ENCODE measurements around the gene KRTAP10-11. TPM values are rescaled to one million over a fixed set of nuclear protein-coding genes. Genes with fewer than 3 reads are reported as not detected.

The KRTAP10-11 gene
- total RNA-seq, 1 donor from 2014 or later, result 0.69 TPM

Small RNA genes within 50 kb of the gene (small RNA-seq; reads per million reads assigned to genes)
- not detected for gene KRTAP12-6P (ENCODE audit: low replicate concordance)

Other genes starting within 250 kb of the KRTAP10-11 start
- 1.7 TPM for gene LRRC3, start 190.9 kb upstream of the KRTAP10-11 start, total RNA-seq
- 0.30 TPM for gene KRTAP10-1, start 106.2 kb upstream of the KRTAP10-11 start, total RNA-seq
- gene KRTAP10-2, start 94.9 kb upstream of the KRTAP10-11 start, total RNA-seq, result 0.30 TPM
- not detected for gene KRTAP10-3, start 87.6 kb upstream of the KRTAP10-11 start, total RNA-seq
- 0.39 TPM for gene KRTAP10-4, start 72.7 kb upstream of the KRTAP10-11 start, total RNA-seq
- gene KRTAP10-5, start 65.8 kb upstream of the KRTAP10-11 start, total RNA-seq, result not detected
- gene KRTAP10-6, start 53.9 kb upstream of the KRTAP10-11 start, total RNA-seq, result not detected
- 0.99 TPM for gene KRTAP10-7, start 45.8 kb upstream of the KRTAP10-11 start, total RNA-seq
- not detected for gene KRTAP10-8, start 34.3 kb upstream of the KRTAP10-11 start, total RNA-seq
- 0.20 TPM for gene KRTAP10-9, start 19.3 kb upstream of the KRTAP10-11 start, total RNA-seq
- 0.49 TPM for gene KRTAP10-10, start 9.1 kb upstream of the KRTAP10-11 start, total RNA-seq
- gene KRTAP12-4, start 8.2 kb downstream of the KRTAP10-11 start, total RNA-seq, result not detected
- gene KRTAP12-3, start 11.5 kb downstream of the KRTAP10-11 start, total RNA-seq, result not detected
- 1.5 TPM for gene KRTAP12-2, start 20.5 kb downstream of the KRTAP10-11 start, total RNA-seq
- gene KRTAP12-1, start 35.7 kb downstream of the KRTAP10-11 start, total RNA-seq, result 2.0 TPM
- gene KRTAP10-12, start 50.8 kb downstream of the KRTAP10-11 start, total RNA-seq, result not detected
- gene TSPEAR, start 65.2 kb downstream of the KRTAP10-11 start, total RNA-seq, result 4.1 TPM
- 65.8 TPM for gene UBE2G2, start 155.4 kb downstream of the KRTAP10-11 start, total RNA-seq
- 33.1 TPM for gene SUMO3, start 171.6 kb downstream of the KRTAP10-11 start, total RNA-seq
- 88.6 TPM for gene PTTG1IP, start 227.3 kb downstream of the KRTAP10-11 start, total RNA-seq

Data from skin of body (tissue), 2 donors.